ENCODE measurements around the gene CMIP.

The CMIP gene

DNA sequence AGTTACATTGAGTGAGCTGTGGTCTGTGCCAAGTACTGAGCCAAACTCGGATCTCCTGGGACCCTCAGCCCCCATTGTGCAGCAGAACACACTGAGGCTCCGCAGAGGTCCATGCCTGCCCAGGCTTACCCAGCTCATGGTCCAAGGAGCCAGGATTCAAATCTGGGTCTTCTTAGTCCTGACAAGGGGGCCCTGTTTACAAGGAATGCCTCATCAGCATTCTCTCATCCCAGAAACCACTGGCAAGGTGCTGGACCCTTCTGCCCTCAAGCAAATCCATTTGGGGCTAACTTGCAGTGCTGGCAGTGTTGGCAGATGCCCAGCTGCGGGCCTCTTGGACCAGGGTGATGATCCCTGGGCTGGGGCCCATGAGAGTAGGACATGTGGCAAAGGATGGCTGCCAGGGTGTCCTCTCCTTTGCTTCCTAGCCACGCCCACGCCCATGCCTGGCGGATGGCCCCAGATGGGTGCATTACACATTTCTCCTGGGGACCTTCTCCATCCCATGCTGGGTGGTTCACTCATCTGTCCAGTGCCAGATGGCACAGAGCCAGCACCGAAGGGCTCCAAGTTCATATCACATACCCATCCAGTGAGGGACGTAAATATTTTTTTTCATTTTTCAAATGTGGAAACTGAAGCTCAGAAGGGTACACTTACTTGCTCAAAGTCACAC is 117.7 kb downstream of the CMIP start:
- DNase-seq (ENCODE audit: low read depth) = no peak
- no peak overlapping the region for H3K4me3 ChIP-seq (ENCODE audit: low read depth, low read length)
- TF ChIP-seq, protein P1, sequence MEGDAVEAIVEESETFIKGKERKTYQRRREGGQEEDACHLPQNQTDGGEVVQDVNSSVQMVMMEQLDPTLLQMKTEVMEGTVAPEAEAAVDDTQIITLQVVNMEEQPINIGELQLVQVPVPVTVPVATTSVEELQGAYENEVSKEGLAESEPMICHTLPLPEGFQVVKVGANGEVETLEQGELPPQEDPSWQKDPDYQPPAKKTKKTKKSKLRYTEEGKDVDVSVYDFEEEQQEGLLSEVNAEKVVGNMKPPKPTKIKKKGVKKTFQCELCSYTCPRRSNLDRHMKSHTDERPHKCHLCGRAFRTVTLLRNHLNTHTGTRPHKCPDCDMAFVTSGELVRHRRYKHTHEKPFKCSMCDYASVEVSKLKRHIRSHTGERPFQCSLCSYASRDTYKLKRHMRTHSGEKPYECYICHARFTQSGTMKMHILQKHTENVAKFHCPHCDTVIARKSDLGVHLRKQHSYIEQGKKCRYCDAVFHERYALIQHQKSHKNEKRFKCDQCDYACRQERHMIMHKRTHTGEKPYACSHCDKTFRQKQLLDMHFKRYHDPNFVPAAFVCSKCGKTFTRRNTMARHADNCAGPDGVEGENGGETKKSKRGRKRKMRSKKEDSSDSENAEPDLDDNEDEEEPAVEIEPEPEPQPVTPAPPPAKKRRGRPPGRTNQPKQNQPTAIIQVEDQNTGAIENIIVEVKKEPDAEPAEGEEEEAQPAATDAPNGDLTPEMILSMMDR (IDR thresholded peaks at IDR 0.05; ENCODE audit: insufficient read depth, low read depth, low read length, missing control alignments) = no peak

DNA sequence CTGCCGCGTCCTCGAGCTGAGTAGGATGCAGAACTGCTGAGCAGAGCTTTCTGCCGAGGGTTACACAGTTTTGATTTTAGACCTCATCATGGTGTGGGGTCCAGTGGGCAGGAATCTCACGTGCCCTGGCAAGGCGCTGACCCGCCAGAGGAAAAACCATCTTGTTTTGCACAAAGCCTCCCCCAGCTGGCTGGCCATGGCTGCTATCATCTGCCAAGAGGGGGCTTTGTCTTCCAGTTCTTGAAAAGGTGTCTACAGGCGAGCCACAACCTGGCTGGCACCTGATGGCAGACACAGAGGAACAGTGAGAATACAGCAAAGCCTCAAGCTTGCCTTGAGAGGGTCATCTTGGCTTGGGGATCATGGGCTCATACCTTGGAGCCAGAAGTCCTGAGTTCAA is 118.3 kb downstream of the CMIP start:
- TF ChIP-seq, protein P1 (IDR thresholded peaks at IDR 0.05; ENCODE audit: insufficient read depth, low read depth, low read length, missing control alignments) = no peak
- H3K4me3 ChIP-seq (ENCODE audit: low read depth, low read length) = no peak overlapping the region

DNA sequence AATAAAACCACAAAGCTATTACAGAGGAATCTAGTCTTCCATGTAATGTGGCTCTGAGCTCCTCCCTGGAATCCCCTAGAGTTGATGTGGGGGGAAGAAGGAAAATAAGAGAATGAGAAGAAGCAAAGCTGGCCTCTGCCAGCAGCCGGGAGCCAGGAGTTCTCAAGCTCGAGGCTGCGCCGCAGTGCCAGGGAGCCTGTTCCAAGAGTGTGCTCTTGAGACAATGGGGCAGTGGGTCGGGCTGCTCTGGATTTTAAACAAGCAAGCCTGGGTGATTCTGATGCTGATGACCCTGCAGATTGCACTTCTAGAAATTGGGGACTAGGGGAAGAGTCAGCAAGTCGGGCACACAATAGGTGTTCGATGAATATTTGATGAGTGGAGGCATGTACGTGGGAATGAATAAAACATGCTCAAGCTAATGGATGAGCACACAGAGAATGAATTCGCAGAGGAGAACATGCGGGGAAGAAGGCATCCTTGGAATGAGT is 119.9 kb downstream of the CMIP start:
- TF ChIP-seq, protein P1 (IDR thresholded peaks at IDR 0.05; ENCODE audit: insufficient read depth, low read depth, low read length, missing control alignments) = no peak
- no peak for DNase-seq (ENCODE audit: low read depth)
- no peak overlapping the region for H3K4me3 ChIP-seq (ENCODE audit: low read depth, low read length)

More for the DNA sequence above, 118.3 kb downstream of the CMIP start:
- DNase-seq (ENCODE audit: low read depth) = no peak

DNA sequence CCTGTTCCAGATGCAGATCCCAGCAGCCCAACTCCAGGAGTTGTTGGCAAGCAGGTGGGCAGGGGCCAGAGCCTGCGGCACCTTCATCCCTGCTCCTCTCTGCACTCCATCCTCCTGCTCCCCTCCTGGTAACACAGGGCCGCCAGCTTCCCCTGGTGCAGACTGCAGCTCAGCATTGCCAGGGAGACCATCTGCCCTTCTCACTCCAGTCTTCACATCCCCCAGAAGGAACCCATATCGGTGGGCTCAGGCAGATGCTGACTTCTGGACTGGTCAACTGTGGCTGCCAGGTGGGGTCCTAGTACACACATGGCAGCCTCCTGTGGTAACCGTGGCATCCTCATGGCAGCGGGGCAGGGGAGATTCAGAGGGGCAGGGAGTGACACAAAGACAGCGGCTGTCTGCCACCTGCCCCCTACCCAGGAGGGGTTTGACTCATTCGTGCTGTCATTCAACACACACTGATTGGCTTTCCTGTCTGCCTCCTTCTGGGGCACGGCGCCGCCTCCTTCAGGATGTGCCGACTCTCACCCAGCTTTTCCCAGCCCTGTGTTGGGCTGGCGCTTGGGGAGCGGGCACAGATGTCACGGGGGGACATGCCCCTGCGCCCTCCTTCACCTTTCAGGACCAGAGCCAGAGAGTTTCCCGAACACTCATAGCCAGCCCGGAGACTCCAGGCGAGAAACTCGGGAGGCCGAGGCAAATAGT is 120.9 kb downstream of the CMIP start:
- TF ChIP-seq, protein P1 (IDR thresholded peaks at IDR 0.05; ENCODE audit: insufficient read depth, low read depth, low read length, missing control alignments) = no peak
- H3K4me3 ChIP-seq (ENCODE audit: low read depth, low read length) = no peak overlapping the region
- DNase-seq (ENCODE audit: low read depth) = no peak

DNA sequence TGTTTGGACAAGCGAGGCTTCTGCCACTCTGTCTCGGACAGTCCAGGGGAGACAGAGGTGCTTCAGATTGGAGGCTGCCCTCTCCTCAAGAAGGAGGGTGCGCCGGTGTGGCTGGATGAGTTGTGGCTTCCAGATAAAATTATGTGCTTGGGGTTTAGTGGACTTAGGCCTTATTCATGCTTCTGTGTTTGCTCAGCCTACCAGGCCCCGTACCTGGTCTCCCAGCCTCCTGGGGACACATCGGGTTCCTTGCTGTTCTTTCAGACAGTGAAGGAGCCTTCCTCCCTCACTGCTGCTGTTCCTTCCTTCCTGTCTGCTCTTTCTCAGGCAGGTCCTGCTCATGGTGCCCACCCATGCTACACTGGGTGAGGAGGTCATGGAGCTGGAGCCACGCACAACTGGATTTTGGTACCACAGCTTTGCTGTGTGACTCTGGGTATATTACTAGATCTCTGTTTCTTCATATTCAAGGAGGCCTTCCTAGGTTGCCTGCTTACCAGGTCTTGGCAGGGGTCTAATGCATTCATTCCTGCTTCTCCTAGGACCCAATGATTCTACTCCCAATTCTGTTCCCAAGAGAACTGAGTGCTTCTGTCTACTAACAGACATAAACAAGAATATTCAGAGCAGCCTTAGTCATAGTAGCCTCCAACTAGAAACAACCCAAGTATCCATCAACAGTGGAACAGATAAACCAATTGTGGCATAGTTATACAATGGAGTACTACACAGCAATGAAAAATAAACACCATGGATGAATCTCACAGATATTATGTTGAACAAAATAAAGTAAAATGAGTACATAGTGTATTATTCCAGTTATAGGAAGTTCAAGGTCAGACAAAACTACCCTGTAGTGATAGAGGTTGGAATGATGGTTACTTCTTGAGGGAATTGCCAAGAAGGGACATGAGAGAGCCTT is 121.7 kb downstream of the CMIP start:
- no peak overlapping the region for H3K4me3 ChIP-seq (ENCODE audit: low read depth, low read length)
- no peak for DNase-seq (ENCODE audit: low read depth)
- TF ChIP-seq, protein P1 (IDR thresholded peaks at IDR 0.05; ENCODE audit: insufficient read depth, low read depth, low read length, missing control alignments) = no peak

DNA sequence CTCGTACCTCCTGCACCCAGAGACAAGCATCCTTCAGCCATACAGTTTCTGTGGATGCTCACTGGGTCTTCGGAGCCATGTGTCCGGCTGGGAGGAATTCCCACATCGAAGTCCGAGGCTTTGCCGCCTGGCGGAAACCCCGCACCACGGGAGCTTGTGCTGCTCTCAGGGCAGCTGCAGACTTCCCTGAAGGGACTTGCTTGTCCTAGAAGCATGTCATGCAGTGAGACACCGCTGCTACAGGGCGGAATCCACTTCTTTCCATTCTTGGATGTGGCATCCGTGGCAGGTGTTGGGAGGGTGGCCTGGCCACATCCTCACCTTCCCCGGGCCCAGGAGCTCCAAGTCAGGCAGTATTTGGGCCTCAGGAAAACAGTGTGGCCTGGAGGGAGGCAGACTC is 122.5 kb downstream of the CMIP start:
- no peak overlapping the region for H3K4me3 ChIP-seq (ENCODE audit: low read depth, low read length)
- DNase-seq (ENCODE audit: low read depth) = no peak
- TF ChIP-seq, protein P1 (IDR thresholded peaks at IDR 0.05; ENCODE audit: insufficient read depth, low read depth, low read length, missing control alignments) = no peak

Measured in GM12865 (cell line).